SK-N-MC (cell line): ENCODE data around the gene AGBL1.

Experiments used
- DNase-seq: peaks from one replicate; pipeline ENCODE4 v3.0.0-alpha.2; 2011; ENCODE audit warnings: low read depth, low spot score
- H3K27ac ChIP-seq: fragments of 200-600 bp; sonication (generic); 2 replicates; pipeline ENCODE4 v1.5.1; 2016; ENCODE audit warnings: mixed run types
- H3K36me3 ChIP-seq: fragments of 200-600 bp; sonication (generic); 2 replicates; pipeline ENCODE4 v1.6.1; 2017; ENCODE audit warnings: antibody characterized with exemption, low read length, mixed read lengths; ENCODE audit not compliant: insufficient read depth
- H3K4me3 ChIP-seq: fragments of 200-600 bp; sonication (generic); 2 replicates; pipeline ENCODE4 v1.5.1; 2016
- H3K9ac ChIP-seq: fragments of 200-600 bp; sonication (generic); 2 replicates; pipeline ENCODE4 v1.8.0; 2017; ENCODE audit warnings: mixed run types, mixed read lengths; ENCODE audit not compliant: insufficient read length
- H3K9me3 ChIP-seq: fragments of 200-600 bp; sonication (generic); 2 replicates; pipeline ENCODE4 v1.6.1; 2017; ENCODE audit warnings: low read depth, mild to moderate bottlenecking, antibody characterized with exemption, low read length, moderate library complexity, mixed read lengths
- EZH2 ChIP-seq: fragments of 200-600 bp; sonication (generic); IDR thresholded peaks from one replicate; pipeline ENCODE4 v1.6.1; 2017; ENCODE audit warnings: antibody characterized with exemption
- FOXP2 ChIP-seq: optimal IDR thresholded peaks from 2 replicates; pipeline ENCODE3; 2011; ENCODE audit warnings: mild to moderate bottlenecking, moderate library complexity; ENCODE audit not compliant: insufficient read depth; ENCODE audit errors: extremely low read length, control extremely low read depth
- POLR2AphosphoS5 ChIP-seq: IDR thresholded peaks from 2 replicates; pipeline ENCODE4 v1.6.1; 2012; ENCODE audit warnings: mild to moderate bottlenecking, low read depth, low read length, borderline replicate concordance

AGBL1 gene

GRCh38 chr15:86645925-86646500 is 566.3 kb downstream of the AGBL1 start:
- no peak overlapping the region for H3K27ac ChIP-seq
- no peak overlapping the region for H3K9ac ChIP-seq
- no peak overlapping the region for H3K4me3 ChIP-seq
- no peak for TF ChIP-seq FOXP2
- no peak for TF ChIP-seq EZH2
- no peak for TF ChIP-seq POLR2AphosphoS5
- H3K36me3 ChIP-seq, result no peaks in the 10 kb centered on the region
- no peak for DNase-seq
- H3K9me3 ChIP-seq, result no peaks in the 10 kb centered on the region

GRCh38 chr15:86647810-86648440 is 568.3 kb downstream of the AGBL1 start:
- H3K9ac ChIP-seq, result no peak overlapping the region
- no peaks in the 10 kb centered on the region for H3K9me3 ChIP-seq
- H3K36me3 ChIP-seq, result no peaks in the 10 kb centered on the region
- DNase-seq, result no peak
- no peak overlapping the region for H3K4me3 ChIP-seq
- no peak for TF ChIP-seq EZH2
- no peak for TF ChIP-seq POLR2AphosphoS5
- no peak for TF ChIP-seq FOXP2
- no peak overlapping the region for H3K27ac ChIP-seq

GRCh38 chr15:86649277-86649676 is 569.6 kb downstream of the AGBL1 start:
- no peak for DNase-seq
- H3K27ac ChIP-seq, result no peak overlapping the region
- TF ChIP-seq EZH2 (no peak), POLR2AphosphoS5 (no peak), FOXP2 (no peak)
- no peak overlapping the region for H3K9ac ChIP-seq
- no peak overlapping the region for H3K4me3 ChIP-seq
- no peaks in the 10 kb centered on the region for H3K36me3 ChIP-seq
- no peaks in the 10 kb centered on the region for H3K9me3 ChIP-seq

GRCh38 chr15:86650094-86650493 is 570.4 kb downstream of the AGBL1 start:
- Histone ChIP-seq H3K27ac (no peak overlapping the region), H3K9ac (no peak overlapping the region), H3K36me3 (no peaks in the 10 kb centered on the region), H3K9me3 (no peaks in the 10 kb centered on the region), H3K4me3 (no peak overlapping the region)
- no peak for TF ChIP-seq FOXP2
- TF ChIP-seq POLR2AphosphoS5, result no peak
- no peak for TF ChIP-seq EZH2
- DNase-seq, result no peak

GRCh38 chr15:86653344-86654197 is 573.9 kb downstream of the AGBL1 start:
- no peak for TF ChIP-seq EZH2
- H3K4me3 ChIP-seq, result no peak overlapping the region
- no peaks in the 10 kb centered on the region for H3K36me3 ChIP-seq
- no peak overlapping the region for H3K9ac ChIP-seq
- no peaks in the 10 kb centered on the region for H3K9me3 ChIP-seq
- H3K27ac ChIP-seq, result no peak overlapping the region
- no peak for DNase-seq

- no peak for TF ChIP-seq EZH2
- TF ChIP-seq POLR2AphosphoS5, result no peak
- TF ChIP-seq FOXP2, result no peak
- Histone ChIP-seq H3K9ac (no peak overlapping the region), H3K27ac (no peak overlapping the region), H3K9me3 (no peaks in the 10 kb centered on the region), H3K4me3 (no peak overlapping the region), H3K36me3 (no peaks in the 10 kb centered on the region)
- DNase-seq, result no peak
Observed at GRCh38 chr15:86654501-86654900, 574.8 kb downstream of the AGBL1 start.

GRCh38 chr15:86657305-86657704 is 577.6 kb downstream of the AGBL1 start:
- Histone ChIP-seq H3K27ac (no peak overlapping the region), H3K36me3 (no peaks in the 10 kb centered on the region), H3K4me3 (no peak overlapping the region), H3K9me3 (no peaks in the 10 kb centered on the region), H3K9ac (no peak overlapping the region)
- TF ChIP-seq POLR2AphosphoS5 (no peak), FOXP2 (no peak), EZH2 (no peak)
- no peak for DNase-seq

- Histone ChIP-seq H3K9ac (no peak overlapping the region), H3K27ac (no peak overlapping the region)
- DNase-seq, result no peak
Observed at GRCh38 chr15:86659724-86660411, 580.2 kb downstream of the AGBL1 start.

More at GRCh38 chr15:86659724-86660411, 580.2 kb downstream of the AGBL1 start:
- no peaks in the 10 kb centered on the region for H3K9me3 ChIP-seq
- no peak overlapping the region for H3K4me3 ChIP-seq
- no peaks in the 10 kb centered on the region for H3K36me3 ChIP-seq
- no peak for TF ChIP-seq POLR2AphosphoS5
- no peak for TF ChIP-seq EZH2
